Heart left ventricle (tissue), 13 donors: ENCODE results near the gene BRMS1L.

ENCODE experiments used
- POLR2A ChIP-seq, 2 donors: fragments of 450-650 bp; IDR thresholded peaks; one replicate each; pipeline ENCODE4 v1.6.1; 2017; ENCODE audit warnings: antibody characterized with exemption in 2 of 2, mild to moderate bottlenecking in 2 of 2, moderate library complexity in 2 of 2
- TF ChIP-seq, protein P1 (sequence below), 12 donors: fragments of 200-600 bp; sonication (generic) in 4 of 12; IDR thresholded peaks; one replicate each; pipeline versions ENCODE4 v1.5.0 to v1.8.0; 2018 to 2022; ENCODE audit warnings: antibody characterized with exemption in 12 of 12, mild to moderate bottlenecking in 5 of 12
- donor health status: ischemic (EF 13 %, LVEDD 7.1; RV severe dilation, severe dysfunction).
- donor health status: DM: no; HTN: yes; CAD: no.
- donor health status: DM: no; HTN: no; CAD: no.
- donor health status: ischemic (EF 25% LVEDD 6.9; RV normal size, moderate dysfunction).
- donor health status: ischemic (EF 25% LVEDD 5.7; RV mildly dilated, moderate dysfunction).
- donor health status: ischemic (EF 35%, LVEDD 5.7; RV mildly dilated, moderate dysfunction).
- donor health status: nonischemic (EF 11% LVEDD 7.7; RV severe dilation, severe dysfunction).
- donor health status: DM: yes; HTN: yes; CAD: no.
- donor health status: PGD.
- donor health status: ischemic (EF 29% LVEDD 5.4; RV normal size, mild dysfunction).
- donor health status: nonischemic (EF 23%, LVEDD 6.1; RV moderate dilation, normal function).

DNA sequence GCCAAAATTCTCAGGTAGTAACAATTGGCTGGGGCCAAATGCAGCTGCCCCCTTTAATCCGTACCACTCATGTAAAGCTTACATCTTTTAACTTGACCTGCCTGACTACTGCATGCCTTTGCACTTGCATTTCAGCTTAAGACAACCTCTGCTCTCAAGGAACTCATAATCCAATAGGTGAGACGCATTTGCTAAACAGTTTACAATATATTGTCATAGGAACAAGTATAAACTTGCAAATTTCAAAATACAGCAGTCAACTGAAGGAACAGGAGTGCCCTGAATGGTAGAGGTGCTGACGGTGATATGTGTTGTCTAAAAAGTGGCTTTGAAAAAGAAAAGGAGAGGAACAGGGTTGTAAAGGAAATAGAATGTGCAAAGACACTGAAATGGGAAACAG, 3.6 kb upstream of the BRMS1L start:
- TF ChIP-seq, protein P1, sequence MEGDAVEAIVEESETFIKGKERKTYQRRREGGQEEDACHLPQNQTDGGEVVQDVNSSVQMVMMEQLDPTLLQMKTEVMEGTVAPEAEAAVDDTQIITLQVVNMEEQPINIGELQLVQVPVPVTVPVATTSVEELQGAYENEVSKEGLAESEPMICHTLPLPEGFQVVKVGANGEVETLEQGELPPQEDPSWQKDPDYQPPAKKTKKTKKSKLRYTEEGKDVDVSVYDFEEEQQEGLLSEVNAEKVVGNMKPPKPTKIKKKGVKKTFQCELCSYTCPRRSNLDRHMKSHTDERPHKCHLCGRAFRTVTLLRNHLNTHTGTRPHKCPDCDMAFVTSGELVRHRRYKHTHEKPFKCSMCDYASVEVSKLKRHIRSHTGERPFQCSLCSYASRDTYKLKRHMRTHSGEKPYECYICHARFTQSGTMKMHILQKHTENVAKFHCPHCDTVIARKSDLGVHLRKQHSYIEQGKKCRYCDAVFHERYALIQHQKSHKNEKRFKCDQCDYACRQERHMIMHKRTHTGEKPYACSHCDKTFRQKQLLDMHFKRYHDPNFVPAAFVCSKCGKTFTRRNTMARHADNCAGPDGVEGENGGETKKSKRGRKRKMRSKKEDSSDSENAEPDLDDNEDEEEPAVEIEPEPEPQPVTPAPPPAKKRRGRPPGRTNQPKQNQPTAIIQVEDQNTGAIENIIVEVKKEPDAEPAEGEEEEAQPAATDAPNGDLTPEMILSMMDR (IDR thresholded peaks at IDR 0.05): no peak
- no peak for TF ChIP-seq POLR2A (IDR thresholded peaks at IDR 0.05)
